CD8-positive, alpha-beta memory T cell (primary cell): ENCODE results near the gene TICAM1. TPM values are rescaled to one million over a fixed set of nuclear protein-coding genes. Genes with fewer than 3 reads are reported as not detected.

Experiments used
- CTCF ChIA-PET: fragments of 350-600 bp; sonication (Branson Sonifier 250); formaldehyde crosslinking; loops from one replicate; lab custom pipeline; 2021; ENCODE audit warnings: antibody characterized with exemption; lab: Charles Lee
- POLR2A ChIA-PET: fragments of 350-600 bp; sonication (Branson Sonifier 250); formaldehyde crosslinking; loops from one replicate; lab custom pipeline; 2021; ENCODE audit warnings: antibody characterized with exemption; lab: Charles Lee
- DNase-seq, 5 donors: peaks; one replicate each; pipeline versions ENCODE4 v3.0.0 to v3.0.0-alpha.2; 2020 to 2022; ENCODE audit warnings: mixed read lengths in 1 of 5
- H3K27ac ChIP-seq: one replicate; pipeline ENCODE4 v1.7.0; 2013; ENCODE audit warnings: low read depth, mild to moderate bottlenecking, low read length, moderate library complexity
- H3K27me3 ChIP-seq: 2 replicates; pipeline ENCODE4 v1.7.0; 2013; ENCODE audit warnings: low read length, mild to moderate bottlenecking; ENCODE audit not compliant: insufficient read depth, poor library complexity, severe bottlenecking
- H3K36me3 ChIP-seq: 2 replicates; pipeline ENCODE4 v1.7.0; 2013; ENCODE audit warnings: mild to moderate bottlenecking, low read length, moderate library complexity; ENCODE audit not compliant: insufficient read depth
- H3K4me1 ChIP-seq: 2 replicates; pipeline ENCODE4 v1.7.0; 2013; ENCODE audit warnings: mild to moderate bottlenecking, low read length, moderate library complexity; ENCODE audit not compliant: insufficient read depth
- H3K4me3 ChIP-seq: 2 replicates; pipeline ENCODE4 v1.7.0; 2013; ENCODE audit warnings: mild to moderate bottlenecking, low read length
- H3K9me3 ChIP-seq: 2 replicates; pipeline ENCODE4 v1.7.0; 2013; ENCODE audit warnings: mild to moderate bottlenecking, low read length
- H3K27ac Mint-ChIP-seq, 8 donors: one replicate each; pipeline ENCODE4 v1.8.0; 2020 to 2021; ENCODE audit warnings: mixed read lengths in 8 of 8, mild to moderate bottlenecking in 6 of 8, inconsistent platforms in 3 of 8, moderate library complexity in 3 of 8
- H3K27me3 Mint-ChIP-seq, 2 donors: one replicate each; pipeline ENCODE4 v1.8.0; 2020 to 2021; ENCODE audit warnings: mixed read lengths in 2 of 2, mild to moderate bottlenecking in 1 of 2, moderate library complexity in 1 of 2
- H3K36me3 Mint-ChIP-seq, 3 donors: one replicate each; pipeline ENCODE4 v1.8.0; 2020 to 2021; ENCODE audit warnings: mixed read lengths in 3 of 3, inconsistent platforms in 1 of 3, mild to moderate bottlenecking in 1 of 3
- H3K4me1 Mint-ChIP-seq, 3 donors: one replicate each; pipeline ENCODE4 v1.8.0; 2020 to 2021; ENCODE audit warnings: mixed read lengths in 3 of 3, inconsistent platforms in 1 of 3, mild to moderate bottlenecking in 1 of 3
- H3K4me3 Mint-ChIP-seq, 7 donors: one replicate each; pipeline ENCODE4 v1.8.0; 2020 to 2021; ENCODE audit warnings: mixed read lengths in 7 of 7, mild to moderate bottlenecking in 6 of 7, moderate library complexity in 4 of 7, inconsistent platforms in 2 of 7
- H3K9me3 Mint-ChIP-seq, 5 donors: one replicate each; pipeline ENCODE4 v1.8.0; 2020 to 2022; ENCODE audit warnings: mixed read lengths in 5 of 5, mild to moderate bottlenecking in 3 of 5, moderate library complexity in 2 of 5, inconsistent platforms in 1 of 5
- polyA plus RNA-seq: library from polyadenylated mRNA; unstranded; fragments of 300-500 nt; fragmentation: Illumina TruSeq; gene quantifications from one replicate; pipeline ENCODE4 v1.2.3, GENCODE V29; 2021
- total RNA-seq, 2 experiments: library from RNA; stranded (reverse); gene quantifications; one replicate each; pipeline ENCODE4 v1.2.3, GENCODE V29; 2021

TICAM1 gene
- total and polyA plus RNA-seq, 3 experiments from 2014 or later, result 13.8 to 26.5 (median 24.4) TPM

DNA sequence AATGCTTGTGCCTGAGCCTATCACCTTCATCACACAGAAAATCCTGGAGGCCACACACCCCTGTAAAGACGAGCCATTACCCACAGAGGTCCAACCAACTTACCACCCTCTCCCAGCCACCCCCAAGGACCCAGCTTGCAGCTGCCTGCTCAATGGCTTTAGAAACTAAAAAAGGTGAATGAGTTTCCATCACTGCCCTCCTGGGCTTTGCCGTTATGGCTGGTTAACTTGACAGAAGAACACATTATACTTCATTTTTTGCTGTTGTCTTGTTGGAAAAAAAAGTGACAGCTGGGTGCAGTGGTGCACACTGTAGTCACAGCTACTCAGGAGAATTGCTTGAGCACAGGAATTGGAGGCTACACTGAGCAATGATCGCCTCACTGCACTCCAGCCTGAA lies 57.4 kb downstream of the TICAM1 start:
- no peaks in the 10 kb centered on the region for H3K9me3 ChIP-seq
- no peaks in the 10 kb centered on the region for H3K27me3 ChIP-seq
- no peak for DNase-seq
- POLR2A ChIA-PET, result interaction anchor here (0.6 kb wide), 1 partner anchor 24 kb away, joined by 3 read pairs; no protein-coding TSS in a partner anchor
- no peaks in the 10 kb centered on the region for H3K4me1 ChIP-seq
- H3K4me3 ChIP-seq, result no peak overlapping the region
- no peaks in the 10 kb centered on the region for H3K36me3 ChIP-seq
- Mint-ChIP-seq H3K36me3 (no peaks in the 10 kb centered on the region), H3K27me3 (peaks cover 21 to 32% of the 10 kb centered on the region in 2 donors), H3K4me1 (peaks cover 4 to 5% (median 5%) of the 10 kb centered on the region in 3 donors), H3K4me3 (no peak overlapping the region), H3K27ac (no peak overlapping the region), H3K9me3 (peaks cover 0 to 5% (median 1%) of the 10 kb centered on the region in 5 donors)
- CTCF ChIA-PET, result interaction anchor here (0.9 kb wide), 1 partner anchor 17 kb away, joined by 3 read pairs; no protein-coding TSS in a partner anchor
- H3K27ac ChIP-seq, result no peak overlapping the region

DNA sequence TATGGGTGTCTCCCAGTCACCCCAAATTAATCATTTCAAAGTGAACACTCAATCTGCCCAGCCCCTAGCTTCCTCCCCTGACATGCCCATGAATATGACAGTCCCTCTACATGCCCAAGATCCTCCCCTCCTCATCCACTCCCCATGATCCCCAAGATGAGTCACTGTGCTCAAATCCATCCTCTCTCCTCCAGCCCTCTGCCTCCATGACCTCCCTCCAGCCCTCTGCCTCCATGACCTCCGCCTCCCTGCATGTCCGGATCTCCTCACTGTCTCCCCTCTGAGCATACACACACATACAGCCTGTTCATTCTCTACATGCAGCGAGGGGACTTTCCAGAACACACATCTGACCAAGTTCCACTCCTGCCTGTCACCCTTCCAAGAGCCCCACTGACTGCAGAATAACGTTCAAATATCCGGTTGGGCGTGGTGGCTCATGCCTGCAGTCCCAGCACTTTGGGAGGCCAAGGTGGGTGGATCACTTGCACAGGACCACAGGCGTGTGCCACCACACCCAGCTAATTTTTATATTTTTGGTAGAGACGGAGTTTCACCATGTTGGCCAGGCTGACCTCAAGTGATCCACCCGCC lies 58.4 kb downstream of the TICAM1 start:
- peaks cover 4 to 5% (median 5%) of the 10 kb centered on the region in 3 donors for H3K4me1 Mint-ChIP-seq
- Histone ChIP-seq H3K27ac (no peak overlapping the region), H3K4me1 (no peaks in the 10 kb centered on the region), H3K4me3 (no peak overlapping the region), H3K27me3 (no peaks in the 10 kb centered on the region), H3K36me3 (no peaks in the 10 kb centered on the region), H3K9me3 (no peaks in the 10 kb centered on the region)
- CTCF ChIA-PET, result no interaction called here
- POLR2A ChIA-PET, result interaction anchor here (0.6 kb wide), 1 partner anchor 23 kb away, joined by 3 read pairs; no protein-coding TSS in a partner anchor
- H3K4me3 Mint-ChIP-seq, result no peak overlapping the region
- H3K27ac Mint-ChIP-seq, result peak overlapping the region in 2 of 8 donors; percentile 4 to 84
- H3K9me3 Mint-ChIP-seq, result peaks cover 0 to 5% (median 1%) of the 10 kb centered on the region in 5 donors
- H3K27me3 Mint-ChIP-seq, result peaks cover 18 to 32% of the 10 kb centered on the region in 2 donors
- no peak for DNase-seq
- no peaks in the 10 kb centered on the region for H3K36me3 Mint-ChIP-seq

DNA sequence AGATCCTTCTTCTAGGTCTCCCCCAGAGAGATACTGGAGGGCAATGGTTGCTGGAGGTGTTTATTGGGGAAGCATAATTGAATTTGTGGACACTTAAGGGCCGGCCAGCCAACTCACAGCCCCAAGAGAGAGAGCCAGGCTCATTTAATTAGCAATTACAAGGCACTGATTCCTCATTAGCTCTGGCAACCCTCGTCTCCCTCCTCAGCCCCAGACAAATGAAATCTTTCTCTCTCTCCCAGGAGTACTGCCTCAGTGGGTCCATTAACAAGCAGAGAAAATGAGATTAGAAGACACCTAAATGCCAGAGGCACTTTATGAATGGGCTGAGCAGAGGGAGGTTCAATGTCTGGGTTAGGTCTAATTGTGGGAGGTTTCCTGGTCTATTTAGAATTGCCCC lies 58.9 kb downstream of the TICAM1 start:
- POLR2A ChIA-PET, result no interaction called here
- no peak overlapping the region for H3K4me3 Mint-ChIP-seq
- no peak for DNase-seq
- peaks cover 4 to 5% (median 5%) of the 10 kb centered on the region in 3 donors for H3K4me1 Mint-ChIP-seq
- peaks cover 0 to 5% (median 1%) of the 10 kb centered on the region in 5 donors for H3K9me3 Mint-ChIP-seq
- no peaks in the 10 kb centered on the region for H3K36me3 ChIP-seq
- no peak overlapping the region for H3K27ac Mint-ChIP-seq
- no peaks in the 10 kb centered on the region for H3K9me3 ChIP-seq
- no peak overlapping the region for H3K4me3 ChIP-seq
- H3K27me3 ChIP-seq, result no peaks in the 10 kb centered on the region
- CTCF ChIA-PET, result interaction anchor here (1.1 kb wide), 1 partner anchor 19 kb away, joined by 3 read pairs; the partner anchor contains the start of gene FEM1A
- peaks cover 18 to 32% of the 10 kb centered on the region in 2 donors for H3K27me3 Mint-ChIP-seq
- no peaks in the 10 kb centered on the region for H3K36me3 Mint-ChIP-seq
- no peak overlapping the region for H3K27ac ChIP-seq
- no peaks in the 10 kb centered on the region for H3K4me1 ChIP-seq

DNA sequence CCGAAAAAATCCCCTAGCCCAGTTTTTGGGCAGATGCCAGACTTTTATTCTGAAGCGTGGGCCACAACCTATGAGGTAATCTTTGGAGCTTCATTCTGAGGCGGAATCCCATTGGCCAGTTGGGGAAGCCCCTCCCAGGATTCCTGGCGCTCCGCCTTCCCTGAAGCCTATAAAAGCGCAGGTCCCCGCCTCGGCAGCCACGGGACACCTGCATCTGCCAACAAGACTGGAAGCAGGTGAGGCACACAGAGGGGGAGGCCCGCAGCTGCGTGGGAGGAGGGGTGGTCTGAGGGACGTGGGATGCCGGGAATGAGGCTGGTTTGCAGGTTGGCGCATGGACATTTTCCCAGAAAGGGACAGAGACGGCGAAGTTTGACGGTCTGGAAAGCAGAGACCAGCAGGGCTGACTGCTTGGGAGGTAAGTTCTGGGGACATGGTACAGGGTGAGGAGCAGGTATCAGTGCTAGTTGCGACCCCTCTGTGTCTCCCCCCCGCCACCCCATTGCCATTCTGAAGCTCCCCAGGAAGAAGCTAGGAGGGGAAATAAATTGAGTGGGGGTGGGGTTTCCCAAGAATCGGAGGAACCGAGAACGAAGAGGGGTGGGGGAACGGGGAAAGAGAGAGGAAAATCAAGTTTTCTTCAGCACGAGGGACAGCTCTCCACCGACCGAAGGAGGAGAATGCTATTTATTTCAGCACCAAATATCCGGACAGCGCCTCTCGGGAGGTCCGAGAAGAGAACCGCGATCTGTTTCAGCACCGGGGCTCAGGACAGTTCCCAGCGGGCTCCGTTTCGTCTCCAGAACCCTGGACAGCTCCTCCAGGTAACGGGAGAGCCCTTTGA lies 62.4 kb downstream of the TICAM1 start:
- Mint-ChIP-seq H3K9me3 (peaks cover 0 to 3% (median 0%) of the 10 kb centered on the region in 5 donors), H3K27me3 (peaks cover 14 to 29% of the 10 kb centered on the region in 2 donors), H3K4me1 (peaks cover 4 to 5% (median 5%) of the 10 kb centered on the region in 3 donors), H3K4me3 (peak overlapping the region in 1 of 7 donors; percentile 44), H3K27ac (no peak overlapping the region), H3K36me3 (no peaks in the 10 kb centered on the region)
- H3K36me3 ChIP-seq, result no peaks in the 10 kb centered on the region
- no peaks in the 10 kb centered on the region for H3K27me3 ChIP-seq
- no peak overlapping the region for H3K4me3 ChIP-seq
- no peaks in the 10 kb centered on the region for H3K4me1 ChIP-seq
- H3K9me3 ChIP-seq, result no peaks in the 10 kb centered on the region
- POLR2A ChIA-PET, result no interaction called here
- H3K27ac ChIP-seq, result no peak overlapping the region
- peak; percentile 70 to 83 (median 74) for DNase-seq
- CTCF ChIA-PET, result interaction anchor here (0.9 kb wide), 1 partner anchor 22 kb away, joined by 3 read pairs; the partner anchor contains the start of gene FEM1A

Other genes with a start within 250 kb of the TICAM1 start
- gene TNFAIP8L1, start 192.2 kb downstream of the TICAM1 start, total RNA-seq, result 10 to 100 TPM in 1 of 2 experiments, 1 to 10 TPM in 1; 9.0 to 10.0 TPM
- gene TNFAIP8L1, start 192.2 kb downstream of the TICAM1 start, polyA plus RNA-seq, result 9.6 TPM
- 10 to 100 TPM; 83.2 to 88.6 TPM for gene MYDGF, start 161.4 kb downstream of the TICAM1 start, total RNA-seq
- 146 TPM for gene MYDGF, start 161.4 kb downstream of the TICAM1 start, polyA plus RNA-seq
- gene DPP9, start 107.9 kb downstream of the TICAM1 start, total RNA-seq, result 100 to 1,000 TPM; 105 TPM
- gene DPP9, start 107.9 kb downstream of the TICAM1 start, polyA plus RNA-seq, result 32.1 TPM
- gene FEM1A, start 40.0 kb downstream of the TICAM1 start, total RNA-seq, result 10 to 100 TPM; 25.5 to 26.0 TPM
- 4.3 TPM for gene FEM1A, start 40.0 kb downstream of the TICAM1 start, polyA plus RNA-seq
- gene PLIN3, start 36.0 kb upstream of the TICAM1 start, total RNA-seq, result 10 to 100 TPM; 12.3 to 15.4 TPM
- gene PLIN3, start 36.0 kb upstream of the TICAM1 start, polyA plus RNA-seq, result 21.6 TPM
- gene ARRDC5, start 71.2 kb upstream of the TICAM1 start, total RNA-seq, result 1 to 10 TPM; 1.8 to 2.2 TPM
- gene ARRDC5, start 71.2 kb upstream of the TICAM1 start, polyA plus RNA-seq, result 5.5 TPM
- gene UHRF1, start 77.8 kb upstream of the TICAM1 start, total RNA-seq, result 100 to 1,000 TPM; 212 to 218 TPM
- 0.35 TPM for gene UHRF1, start 77.8 kb upstream of the TICAM1 start, polyA plus RNA-seq
- 10 to 100 TPM; 14.6 to 16.0 TPM for gene KDM4B, start 137.4 kb upstream of the TICAM1 start, total RNA-seq
- gene KDM4B, start 137.4 kb upstream of the TICAM1 start, polyA plus RNA-seq, result 14.6 TPM